Activated T-cell treated with anti-CD3 and anti-CD28 coated beads for 4 hours (primary cell): ENCODE measurements around the gene HSFX4.
"Not testable (repeated sequence)": the region's sequence is repeated elsewhere in the genome, so short reads cannot be mapped to it uniquely, and the experiment has no call there.

ENCODE experiments used
- DNase-seq: peaks from one replicate; pipeline ENCODE4 v3.0.0-alpha.2; 2020

The HSFX4 gene

GRCh38 chrX:149938427-149938880 is 9.1 kb downstream of the HSFX4 start, which contains the start of gene EOLA2:
TSS of gene EOLA2 (minus strand) at chrX:149938491. CDS start at chrX:149933874, 4,617 bp downstream.
- DNase-seq = peak; percentile 82

- DNase-seq = peak; percentile 82
Observed at GRCh38 chrX:149938881-149939654, 9.7 kb downstream of the HSFX4 start.

DNA sequence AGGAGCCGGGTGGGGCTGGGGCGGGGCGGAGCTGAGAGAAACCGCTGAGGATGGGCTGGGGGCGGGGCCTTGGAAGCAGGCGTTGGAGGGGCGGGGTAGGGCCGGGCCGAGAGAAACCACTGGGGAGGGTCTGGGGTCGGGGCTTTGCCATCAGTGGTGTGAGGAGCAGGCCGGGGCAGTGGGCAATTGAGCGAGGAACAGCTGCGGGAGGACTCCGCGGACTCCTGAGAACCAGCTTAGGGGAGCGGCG is 10.2 kb downstream of the HSFX4 start:
- DNase-seq = no peak

GRCh38 chrX:149939905-149940673 is 10.7 kb downstream of the HSFX4 start:
- peak; percentile 80 for DNase-seq

- not testable (repeated sequence) for DNase-seq
Observed at GRCh38 chrX:149940674-149941024, 11.3 kb downstream of the HSFX4 start.

GRCh38 chrX:149945087-149945670 is 15.8 kb downstream of the HSFX4 start:
- DNase-seq = not testable (repeated sequence)

GRCh38 chrX:149945820-149946219 is 16.4 kb downstream of the HSFX4 start:
- DNase-seq = not testable (repeated sequence)

GRCh38 chrX:149946932-149947331 is 17.6 kb downstream of the HSFX4 start:
- DNase-seq = not testable (repeated sequence)

DNA sequence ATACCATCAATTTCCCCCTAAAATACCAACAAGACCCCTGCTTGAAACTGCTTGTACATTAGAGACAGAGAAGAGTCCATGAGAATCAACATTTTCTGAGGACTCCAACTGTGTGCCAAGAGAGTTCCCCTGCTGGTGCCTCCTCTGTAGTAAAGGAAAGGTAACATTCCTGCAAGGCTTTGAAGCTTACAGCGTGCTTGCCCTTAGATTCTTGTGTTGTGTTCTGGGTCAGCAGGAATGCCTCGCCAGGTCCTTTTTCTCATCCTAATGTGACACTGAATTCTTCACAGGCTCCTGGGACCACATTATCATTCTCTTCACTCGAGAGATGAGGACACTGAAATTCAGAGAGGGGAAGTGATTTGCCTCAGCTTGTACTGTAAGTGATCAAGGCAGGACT is 18.6 kb downstream of the HSFX4 start:
- no peak for DNase-seq

- DNase-seq = no peak
Observed at GRCh38 chrX:149949743-149950436, 20.5 kb downstream of the HSFX4 start.

DNA sequence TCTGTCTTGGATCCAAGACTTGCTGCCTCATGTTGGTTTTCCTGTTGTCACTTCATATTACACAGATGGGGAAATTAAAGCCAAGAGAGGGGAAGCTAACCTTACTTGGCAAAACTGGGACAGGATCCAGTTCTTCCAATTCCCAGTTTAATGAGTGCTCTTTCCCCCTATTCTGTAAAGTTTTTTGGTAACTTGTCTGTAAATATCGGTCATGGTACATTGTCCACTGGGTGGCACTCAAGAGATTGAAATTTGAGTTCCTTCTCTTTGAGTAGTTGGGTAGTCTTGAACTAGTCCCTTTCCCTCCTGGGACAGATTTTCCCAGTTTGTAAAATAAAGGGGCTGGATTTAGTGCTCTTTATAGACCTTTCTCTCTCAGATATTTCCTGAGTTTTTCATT is 21.3 kb downstream of the HSFX4 start:
- DNase-seq = no peak

DNA sequence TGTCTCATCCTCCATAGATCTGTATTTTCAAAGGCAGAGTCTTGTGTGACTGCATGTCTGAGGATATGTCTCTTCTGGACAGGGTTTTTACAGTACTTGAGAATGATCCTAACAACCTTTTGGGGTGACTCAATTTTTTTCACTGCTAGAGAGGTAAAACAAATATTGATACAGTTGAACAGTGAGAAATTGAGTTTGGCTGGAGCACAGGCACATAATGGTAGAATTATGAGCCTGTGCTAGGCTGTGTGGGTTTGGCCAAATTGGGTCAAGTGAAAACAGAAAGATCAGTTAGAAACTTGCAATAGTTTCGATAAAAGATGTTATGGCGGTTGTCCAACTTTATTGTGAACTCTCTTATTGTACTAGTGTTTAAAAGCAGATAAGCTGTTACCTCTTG is 32.2 kb downstream of the HSFX4 start:
- no peak for DNase-seq

DNA sequence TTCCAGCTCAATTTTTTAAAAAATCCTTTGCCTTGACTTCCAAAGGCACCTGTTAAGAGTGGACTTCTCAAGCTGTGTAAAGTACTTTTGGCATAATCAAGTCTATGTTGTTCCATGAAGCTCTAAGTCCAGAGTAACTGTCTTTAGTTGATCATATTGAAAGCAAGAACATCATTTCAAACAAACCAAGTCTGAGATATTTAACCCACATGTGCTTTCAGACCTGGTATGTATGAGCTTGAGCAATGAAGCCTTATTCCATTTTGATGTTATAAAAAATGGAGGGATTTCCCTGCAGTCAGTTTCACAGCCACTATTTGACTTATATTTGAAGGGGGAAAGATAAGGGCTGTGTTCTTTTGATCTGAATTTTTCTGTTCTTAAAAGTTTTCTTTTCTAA is 32.6 kb downstream of the HSFX4 start:
- DNase-seq = no peak

DNA sequence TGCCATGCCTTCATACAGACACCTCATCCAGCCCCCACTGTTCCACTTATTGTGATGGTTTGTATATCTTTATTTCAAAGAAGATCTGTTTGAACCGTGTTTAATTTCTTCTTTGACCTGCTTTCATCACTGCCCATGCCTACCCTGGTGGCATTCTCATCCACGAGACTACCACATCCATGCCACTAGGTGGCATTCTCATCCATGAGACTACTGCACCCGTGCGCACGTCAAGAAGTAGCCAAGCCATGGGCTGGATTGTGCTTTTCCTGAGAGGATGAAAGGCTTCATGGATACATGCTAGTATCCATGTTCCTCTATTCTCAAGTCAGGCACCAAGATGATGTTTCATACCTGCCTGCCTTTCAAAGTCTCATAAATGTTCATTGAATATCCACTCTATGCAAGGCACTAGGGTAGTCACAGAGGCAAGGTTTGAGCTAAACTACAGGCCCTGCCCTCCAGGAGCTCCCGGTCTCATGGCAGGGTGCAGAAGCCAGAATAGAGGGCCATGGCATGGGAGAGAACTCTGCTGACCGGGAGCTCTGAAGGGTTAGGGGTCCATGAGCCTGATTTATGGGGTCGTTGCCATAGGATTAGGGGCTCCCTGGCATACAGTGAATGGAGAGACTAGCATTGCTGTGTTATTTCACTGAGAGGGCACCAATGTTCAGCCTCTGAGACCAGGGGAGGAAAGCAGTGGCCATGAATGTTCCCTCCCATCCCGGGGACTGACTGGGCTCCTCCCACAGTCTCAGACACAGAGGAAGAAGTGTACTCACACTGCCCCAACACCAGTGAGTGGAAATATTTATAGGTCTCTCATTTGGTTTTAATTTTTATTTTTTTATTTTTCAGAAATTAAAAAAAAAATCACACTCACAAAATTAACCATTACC is 33.7 kb downstream of the HSFX4 start:
- no peak for DNase-seq

GRCh38 chrX:149979126-149979644 is 49.8 kb downstream of the HSFX4 start:
- no peak for DNase-seq
